GM12892 (cell line): Measurements from ENCODE around the gene USP33.

Experiments used
- POLR2A ChIP-seq: IDR thresholded peaks from 2 replicates; pipeline ENCODE4 v1.6.1; 2011; ENCODE audit warnings: low read depth, low read length, control low read depth
- TAF1 ChIP-seq: IDR thresholded peaks from 2 replicates; pipeline ENCODE4 v1.6.1; 2011; ENCODE audit warnings: low read depth, mild to moderate bottlenecking, control low read depth, low read length, borderline replicate concordance

DNA sequence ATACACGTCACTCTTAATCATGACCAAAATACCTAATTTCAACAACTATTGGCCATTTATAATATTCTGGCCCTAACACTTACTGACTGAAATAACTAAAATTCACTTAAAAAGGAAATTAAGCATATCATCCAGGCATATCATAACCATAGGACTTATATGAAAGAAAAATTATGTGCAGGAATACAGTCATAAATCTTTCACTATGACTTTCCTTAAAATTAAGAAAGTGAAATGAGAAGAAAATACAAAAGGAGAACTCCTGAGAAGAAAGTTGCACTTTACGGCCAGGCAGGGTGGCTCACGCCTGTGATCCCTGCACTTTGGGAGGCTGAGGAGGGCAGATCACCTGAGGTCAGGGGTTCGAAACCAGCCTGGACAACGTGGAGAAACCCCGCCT lies 86.6 kb downstream of the USP33 start:
- TF ChIP-seq POLR2A (no peak), TAF1 (no peak)
